Measurements from ENCODE around the gene GLIS2.
"Not testable (repeated sequence)": the region's sequence is repeated elsewhere in the genome, so short reads cannot be mapped to it uniquely, and the experiment has no call there.

The GLIS2 gene

GRCh38 chr16:4334724-4335495 lies 19.0 kb downstream of the GLIS2 start:
- DNase-seq (ENCODE audit: low read depth in 2 of 2) = no peak

GRCh38 chr16:4336701-4337539 lies 21.1 kb downstream of the GLIS2 start:
- no peak for DNase-seq (ENCODE audit: low read depth in 2 of 2)

GRCh38 chr16:4337540-4338088 lies 21.7 kb downstream of the GLIS2 start:
- no peak for DNase-seq (ENCODE audit: low read depth in 2 of 2)

GRCh38 chr16:4338125-4338582 lies 22.3 kb downstream of the GLIS2 start:
- DNase-seq (ENCODE audit: low read depth in 2 of 2) = no peak

GRCh38 chr16:4338712-4339299 lies 22.9 kb downstream of the GLIS2 start:
- no peak for DNase-seq (ENCODE audit: low read depth in 2 of 2)

GRCh38 chr16:4339455-4339854 lies 23.6 kb downstream of the GLIS2 start:
- DNase-seq (ENCODE audit: low read depth in 2 of 2) = no peak

- no peak for DNase-seq (ENCODE audit: low read depth in 2 of 2)
Measured at GRCh38 chr16:4339909-4340308, 24.0 kb downstream of the GLIS2 start.

GRCh38 chr16:4340443-4340842 lies 24.6 kb downstream of the GLIS2 start:
- no peak for DNase-seq (ENCODE audit: low read depth in 2 of 2)

GRCh38 chr16:4341250-4341649 lies 25.4 kb downstream of the GLIS2 start:
- no peak for DNase-seq (ENCODE audit: low read depth in 2 of 2)

GRCh38 chr16:4342866-4343744 lies 27.2 kb downstream of the GLIS2 start:
- DNase-seq (ENCODE audit: low read depth in 2 of 2) = no peak

GRCh38 chr16:4344300-4344982 lies 28.6 kb downstream of the GLIS2 start:
- DNase-seq (ENCODE audit: low read depth in 2 of 2) = not testable (repeated sequence)

GRCh38 chr16:4344983-4345835 lies 29.3 kb downstream of the GLIS2 start:
- DNase-seq (ENCODE audit: low read depth in 2 of 2) = no peak

GRCh38 chr16:4345836-4346781 lies 30.2 kb downstream of the GLIS2 start:
- no peak for DNase-seq (ENCODE audit: low read depth in 2 of 2)

GRCh38 chr16:4347010-4347409 lies 31.1 kb downstream of the GLIS2 start:
- DNase-seq (ENCODE audit: low read depth in 2 of 2) = no peak

GRCh38 chr16:4347765-4348509 lies 32.1 kb downstream of the GLIS2 start:
- no peak for DNase-seq (ENCODE audit: low read depth in 2 of 2)

- no peak for DNase-seq (ENCODE audit: low read depth in 2 of 2)
Measured at GRCh38 chr16:4349332-4349731, 33.5 kb downstream of the GLIS2 start.

GRCh38 chr16:4350365-4350786 lies 34.5 kb downstream of the GLIS2 start:
- DNase-seq (ENCODE audit: low read depth in 2 of 2) = no peak

All from stimulated activated CD4-positive, alpha-beta T cell treated with anti-CD3 and anti-CD28 coated beads, Interleukin-15, amount 100 ng/mL, for 48 hours (primary cell).